GM23338 (cell line): ENCODE measurements around the gene MAGEA4.

Experiments used
- CTCF ChIP-seq, 2 experiments: fragments of 200-600 bp in 1 of 2; sonication (generic) in 1 of 2; conservative IDR thresholded peaks; 2 replicates each; pipeline versions ENCODE4 v1.5.1 to v1.6.1; 2016 to 2017; ENCODE audit warnings: antibody characterized with exemption in 2 of 2, low read depth in 2 of 2, mild to moderate bottlenecking in 2 of 2, moderate library complexity in 1 of 2
- EZH2 ChIP-seq: fragments of 200-600 bp; sonication (generic); IDR thresholded peaks from one replicate; pipeline ENCODE4 v1.8.0; 2017; ENCODE audit warnings: antibody characterized with exemption, mild to moderate bottlenecking, low read depth; ENCODE audit not compliant: unreplicated experiment
- EZH2phosphoT487 ChIP-seq: fragments of 200-600 bp; sonication (generic); IDR thresholded peaks from one replicate; pipeline ENCODE4 v1.8.1; 2018; ENCODE audit warnings: antibody characterized with exemption; ENCODE audit not compliant: unreplicated experiment
- JUNB ChIP-seq: IDR thresholded peaks from one replicate; pipeline ENCODE4 v1.6.1; 2016; ENCODE audit warnings: antibody characterized with exemption; ENCODE audit not compliant: unreplicated experiment
- NANOG ChIP-seq: IDR thresholded peaks from 2 replicates; pipeline ENCODE4 v1.6.1; 2016; ENCODE audit warnings: antibody characterized with exemption, borderline replicate concordance
- POLR2AphosphoS5 ChIP-seq: IDR thresholded peaks from 2 replicates; pipeline ENCODE4 v1.6.1; 2016; ENCODE audit warnings: antibody characterized with exemption, low read depth
- STAT1 ChIP-seq: IDR thresholded peaks from one replicate; pipeline ENCODE4 v1.6.1; 2016; ENCODE audit warnings: antibody characterized with exemption; ENCODE audit not compliant: unreplicated experiment

- TF ChIP-seq CTCF (conservative IDR thresholded peaks at IDR 0.05; ENCODE audit: low read depth in 2 of 2) = no peak
- TF ChIP-seq JUNB = no peak
- no peak for TF ChIP-seq POLR2AphosphoS5
- no peak for TF ChIP-seq STAT1
- no peak for TF ChIP-seq EZH2
- TF ChIP-seq EZH2phosphoT487 = no peak
- TF ChIP-seq NANOG = no peak
These were observed 9.7 kb upstream of the MAGEA4 start for GRCh38 chrX:151902813-151903591.
